NCI-H1092 treated with DMSO at 0.1 percent for 48 hours (cell line): Measurements from ENCODE around the gene ATP6V1E1.

Experiments
- DNase-seq: peaks from one replicate; lab custom pipeline; 2025; lab: John Stamatoyannopoulos, UW

ATP6V1E1 gene

DNA sequence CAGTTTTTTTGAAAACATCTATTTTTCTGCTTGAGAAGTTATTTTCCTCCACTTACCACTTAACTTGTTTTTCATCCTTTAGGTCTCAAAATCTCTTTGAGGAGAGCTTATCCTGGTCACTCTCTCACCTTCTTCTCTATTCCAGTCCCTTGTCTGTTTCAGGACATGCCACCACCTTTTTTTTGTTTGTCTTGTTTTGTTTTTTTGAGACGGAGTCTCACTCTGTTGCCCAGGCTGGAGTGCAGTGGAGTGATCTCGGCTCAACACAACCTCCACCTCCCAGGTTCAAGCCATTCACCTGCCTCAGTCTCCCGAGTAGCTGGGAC, 5.4 kb upstream of the ATP6V1E1 start:
- DNase-seq, result no peak

DNA sequence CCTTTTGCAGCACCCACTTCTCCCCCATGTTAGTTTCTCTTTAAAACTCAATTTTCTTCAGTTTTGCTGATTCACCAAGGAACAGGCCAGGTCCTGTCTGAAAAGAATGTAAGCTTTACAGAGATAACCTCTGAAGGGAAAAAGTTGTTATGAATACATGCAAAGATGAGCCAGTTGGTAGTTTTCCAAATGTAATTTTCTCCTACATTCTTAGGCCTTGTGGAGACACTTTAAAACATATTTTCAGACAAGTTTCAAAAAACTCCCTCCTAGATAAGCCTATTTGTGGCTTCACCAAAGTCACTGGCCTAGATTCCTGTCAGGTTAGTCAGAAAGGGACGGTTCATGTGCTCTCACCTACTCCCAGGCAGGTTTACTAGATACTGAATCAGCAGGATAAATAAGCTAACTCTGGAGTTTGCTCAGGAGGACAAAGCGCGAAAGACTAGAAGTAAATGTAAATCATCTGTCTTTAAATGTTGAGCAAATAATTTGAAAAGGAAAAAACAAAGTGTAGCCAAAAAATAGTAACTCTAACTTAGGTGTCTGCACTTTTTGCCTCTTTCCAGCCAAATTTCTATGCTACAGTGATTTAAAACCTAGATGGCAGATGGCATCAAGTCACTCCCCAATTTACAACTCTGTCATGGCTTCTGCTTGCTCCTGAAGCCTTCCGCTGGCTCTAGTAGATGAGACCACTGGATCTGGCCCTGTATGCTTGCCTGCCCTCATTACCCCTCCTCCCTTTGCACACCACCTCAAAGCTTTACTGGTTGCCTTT, 4.9 kb upstream of the ATP6V1E1 start:
- no peak for DNase-seq

DNA sequence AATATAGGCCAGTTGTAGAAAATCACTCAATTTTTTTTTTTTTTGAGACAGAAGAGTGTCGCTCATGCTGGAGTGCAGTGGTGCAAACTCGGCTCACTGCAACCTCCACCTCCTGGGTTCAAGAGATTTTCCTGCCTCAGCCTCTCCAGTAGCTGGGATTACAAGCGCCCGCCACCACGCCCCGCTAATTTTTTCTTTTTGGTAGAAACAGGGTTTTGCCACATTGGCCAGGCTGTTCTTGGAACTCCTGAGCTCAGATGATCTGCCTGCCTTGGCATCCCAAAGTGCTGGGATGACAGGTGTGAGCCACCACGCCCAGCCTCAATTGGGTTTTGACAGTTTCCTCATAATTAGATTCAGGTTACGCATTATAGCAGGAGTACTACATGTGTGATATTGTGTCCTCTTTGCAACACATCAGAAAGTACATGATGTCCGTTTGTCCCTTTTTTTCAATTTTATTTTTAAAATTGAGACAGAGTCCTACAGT, 2.6 kb upstream of the ATP6V1E1 start:
- DNase-seq, result no peak

DNA sequence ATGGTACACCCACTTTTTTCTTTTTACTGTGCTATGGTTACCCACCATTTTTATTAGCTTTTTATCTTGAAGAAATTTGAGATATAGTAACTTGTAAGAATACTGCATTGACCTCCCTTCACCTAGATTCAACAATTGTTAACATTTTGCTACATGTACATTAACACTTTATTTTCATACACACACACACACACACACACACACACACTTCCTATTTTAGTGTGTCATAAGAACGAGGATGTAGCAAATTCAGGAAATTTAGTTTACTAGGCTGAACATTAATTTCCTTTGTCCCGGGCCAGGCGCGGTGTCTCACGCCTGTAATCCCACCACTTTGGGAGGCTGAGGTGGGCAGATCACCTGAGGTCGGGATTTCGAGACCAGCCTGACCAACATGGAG, 1.1 kb upstream of the ATP6V1E1 start:
- DNase-seq, result no peak

DNA sequence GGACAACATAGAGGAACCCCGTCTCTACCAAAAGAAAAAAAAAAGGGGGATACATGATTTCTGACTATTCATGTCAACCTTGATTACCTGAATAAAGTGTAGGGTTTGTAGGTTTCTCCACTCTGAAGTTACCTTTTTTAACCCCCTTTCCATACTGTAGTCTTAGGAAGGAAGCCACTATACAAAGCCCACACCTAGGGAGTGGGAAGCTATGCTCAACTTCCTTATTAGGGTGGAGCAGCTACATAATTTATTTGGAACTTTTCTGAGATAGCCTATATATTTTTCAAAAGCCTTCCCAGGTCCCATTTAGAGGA, 582 bp upstream of the ATP6V1E1 start:
- DNase-seq, result no peak

DNA sequence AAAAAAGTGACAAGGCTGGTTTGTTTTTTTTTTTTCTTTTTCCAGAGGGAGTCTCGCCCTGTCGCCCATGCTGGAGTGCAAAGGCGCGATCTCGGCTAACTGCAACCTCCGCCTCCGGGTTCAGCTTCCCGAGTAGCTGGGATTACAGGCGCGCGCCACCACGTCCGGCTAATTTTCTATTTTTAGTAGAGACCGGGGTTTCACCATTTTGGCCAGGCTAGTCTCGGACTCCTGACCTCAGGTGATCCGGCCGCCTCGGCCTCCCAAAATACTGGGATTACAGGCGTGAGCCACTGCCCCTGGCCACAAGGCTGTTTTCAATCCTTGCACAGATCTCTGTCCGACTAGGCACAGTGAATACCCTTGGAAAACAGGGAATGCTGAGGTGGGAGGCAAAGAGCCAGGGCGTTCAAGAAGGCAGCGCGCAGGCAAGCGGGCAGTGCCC, 566 bp downstream of the ATP6V1E1 start:
- DNase-seq, result no peak

DNA sequence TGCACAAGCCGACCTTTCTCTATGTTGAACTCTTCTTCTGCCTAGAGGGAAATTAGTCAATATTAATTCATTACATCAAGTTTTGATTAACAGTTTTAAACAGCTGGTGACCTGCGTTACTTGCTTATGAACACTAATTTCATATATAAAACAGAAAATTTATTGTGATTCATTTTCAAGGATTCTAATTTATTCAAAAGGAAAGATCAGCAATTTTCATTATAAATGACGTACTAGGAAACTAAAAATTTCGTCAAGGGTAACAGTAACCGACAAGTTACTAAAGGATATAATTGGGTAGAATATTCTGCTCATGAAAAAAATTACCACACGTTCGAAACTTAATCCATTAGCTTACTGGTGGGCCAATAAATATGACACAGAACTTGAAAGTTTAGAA, 15.3 kb downstream of the ATP6V1E1 start:
- DNase-seq, result no peak

DNA sequence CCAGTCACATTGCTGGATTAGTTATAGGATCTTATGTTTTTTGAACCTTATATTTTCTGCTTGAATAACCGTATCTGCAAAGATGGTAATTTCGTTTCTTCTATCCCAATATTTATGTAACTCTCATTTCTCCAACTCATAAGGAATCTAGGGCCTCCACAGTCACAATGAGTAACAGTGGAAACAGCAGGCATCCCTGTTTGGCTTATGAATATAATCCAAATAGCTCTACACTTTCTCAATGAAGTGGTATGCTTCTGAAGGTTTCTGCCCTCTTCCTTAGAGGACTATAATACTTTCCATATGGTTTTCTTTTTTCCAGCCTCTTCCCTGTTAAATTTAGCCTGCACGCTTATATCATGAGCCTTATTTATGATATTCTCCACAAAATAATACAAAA, 16.5 kb downstream of the ATP6V1E1 start:
- DNase-seq, result no peak

DNA sequence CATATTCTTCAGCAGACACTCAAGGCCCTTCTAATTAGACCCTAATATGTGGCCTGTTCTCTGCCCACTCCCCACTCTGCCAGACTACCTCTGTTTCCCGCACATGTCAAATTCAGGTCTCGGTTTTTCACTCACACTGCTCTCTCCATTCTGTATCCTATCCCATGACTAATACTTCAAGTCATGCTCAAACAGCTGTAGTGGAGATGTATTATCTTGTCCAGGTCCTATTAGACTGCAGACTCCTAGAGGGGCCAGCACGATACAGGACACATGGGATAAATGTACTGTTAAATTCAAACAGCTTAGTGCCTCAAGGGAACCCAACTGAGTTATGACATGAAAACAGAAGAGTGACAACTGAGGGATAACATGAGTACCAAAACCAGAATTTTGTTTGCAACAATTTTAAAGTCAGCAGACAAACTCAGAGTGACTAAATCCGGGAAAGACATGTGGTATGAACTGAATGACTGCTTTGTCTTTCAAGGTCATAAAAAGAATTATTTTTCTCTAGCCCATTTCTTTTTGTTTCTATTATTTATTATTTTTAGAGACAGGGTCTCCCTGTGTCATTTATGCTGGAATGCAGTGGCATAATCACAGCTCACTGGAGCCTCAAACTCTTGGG, 20.5 kb downstream of the ATP6V1E1 start:
- no peak for DNase-seq

DNA sequence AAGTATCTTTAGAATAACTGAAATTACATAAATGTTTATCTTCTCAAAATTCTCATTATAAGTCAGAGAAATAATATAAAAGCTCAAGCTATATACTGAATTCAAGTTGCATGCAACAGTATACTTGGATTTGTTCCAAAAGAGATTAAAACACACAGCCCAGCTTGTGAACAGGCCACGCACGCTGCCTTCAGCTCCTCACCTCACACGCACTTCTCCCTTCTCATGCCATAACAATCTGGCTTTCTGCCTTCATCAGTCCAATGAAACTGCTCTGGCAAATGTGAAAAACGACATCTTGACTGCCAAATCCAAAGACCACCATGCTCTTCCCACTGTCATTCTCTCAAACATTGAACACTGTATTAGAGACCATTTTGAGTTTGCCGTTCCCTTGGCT, 22.1 kb downstream of the ATP6V1E1 start:
- DNase-seq, result no peak

DNA sequence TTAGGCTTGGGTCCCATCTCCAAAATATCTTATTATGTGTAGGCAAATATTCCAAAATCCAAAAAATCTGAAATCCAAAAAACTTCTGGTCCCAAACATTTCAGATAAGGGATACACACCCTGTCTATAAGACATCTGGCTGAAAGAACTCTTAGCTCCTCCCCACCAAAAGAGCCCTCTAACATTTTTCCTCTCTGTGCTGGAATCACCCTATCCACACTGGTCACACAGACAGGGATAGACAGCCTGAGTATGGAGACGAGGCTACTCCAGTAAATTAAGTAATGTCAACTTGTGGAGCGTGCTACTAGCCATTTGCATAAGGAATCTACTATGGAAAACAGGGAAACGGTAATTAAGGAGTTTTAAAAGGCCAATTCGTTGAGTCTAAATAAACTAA, 24.9 kb downstream of the ATP6V1E1 start:
- no peak for DNase-seq

DNA sequence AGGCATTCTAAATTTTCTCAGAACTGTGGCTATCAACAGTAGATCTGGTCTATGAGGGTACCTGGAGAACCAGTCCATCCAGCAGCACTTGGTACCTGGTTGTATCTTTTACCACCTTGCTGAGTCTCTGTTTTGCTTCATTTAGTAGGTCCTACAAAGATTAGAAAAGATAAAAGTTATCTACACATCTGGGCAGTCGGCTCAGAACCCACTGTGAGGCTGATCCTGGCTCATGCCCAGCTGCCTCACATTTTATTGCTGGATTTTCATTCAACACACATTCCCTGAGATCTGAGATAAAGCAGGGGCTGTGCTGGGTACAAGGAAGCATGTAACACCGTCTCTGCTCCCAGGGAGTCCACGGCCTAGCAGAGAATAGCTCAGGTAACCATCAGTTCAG, 27.5 kb downstream of the ATP6V1E1 start:
- DNase-seq, result no peak

DNA sequence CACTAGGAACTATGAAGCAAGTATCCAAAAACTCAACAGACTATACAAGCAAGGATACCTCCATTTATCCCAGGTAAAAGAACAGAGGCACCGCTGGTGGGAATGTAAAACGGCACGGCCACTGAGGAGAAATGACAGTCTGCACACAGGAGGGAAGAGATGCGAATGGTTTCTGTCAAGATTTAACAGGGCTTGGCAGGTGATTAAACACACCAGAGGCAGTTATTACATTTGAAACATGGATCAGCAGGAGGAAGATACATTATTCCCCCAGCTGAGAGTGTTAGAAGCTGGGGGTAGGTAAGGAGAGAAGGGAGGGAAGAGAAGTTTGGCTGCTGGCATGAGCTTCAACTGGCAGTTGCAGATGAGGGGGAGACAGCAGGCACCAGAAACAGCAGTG, 30.2 kb downstream of the ATP6V1E1 start:
- no peak for DNase-seq

DNA sequence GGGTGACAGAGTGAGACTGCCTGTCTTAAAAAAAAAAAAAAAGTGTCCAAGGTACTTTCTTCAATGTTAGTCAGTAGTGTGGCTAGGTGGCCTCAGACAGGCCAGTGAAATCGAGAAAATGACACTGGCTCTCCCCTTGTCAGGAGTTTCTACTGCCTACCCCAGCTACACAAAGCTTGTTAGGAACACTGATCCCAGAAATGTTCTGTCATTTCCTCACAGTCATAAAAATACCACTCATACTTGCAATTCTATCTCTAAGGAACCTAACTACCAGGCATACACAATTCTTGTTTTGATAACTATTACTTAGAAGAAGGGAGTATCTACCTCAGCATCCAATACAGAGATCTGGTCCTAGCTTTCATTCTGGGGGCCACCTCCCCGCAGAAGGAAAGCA, 31.3 kb downstream of the ATP6V1E1 start:
- DNase-seq, result no peak

DNA sequence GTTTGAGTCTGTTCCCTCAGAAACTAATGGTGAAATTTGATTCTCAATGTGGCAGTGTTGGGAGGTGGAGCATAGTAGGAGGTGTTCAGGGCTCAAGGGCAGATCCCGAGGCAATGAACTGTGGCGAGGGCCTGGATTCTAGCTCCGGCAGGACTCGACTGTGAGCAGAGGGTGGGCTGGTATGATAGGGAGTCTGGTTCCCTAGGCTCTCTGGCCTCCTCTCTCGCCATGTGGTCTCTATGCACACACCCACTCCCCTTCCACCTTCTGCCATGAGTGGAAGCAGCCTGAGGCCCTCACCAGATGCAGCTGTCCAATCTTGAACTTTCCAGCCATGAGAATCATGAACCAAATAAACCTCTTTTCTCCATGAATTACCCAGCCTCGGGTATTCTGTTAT, 32.3 kb downstream of the ATP6V1E1 start:
- no peak for DNase-seq

DNA sequence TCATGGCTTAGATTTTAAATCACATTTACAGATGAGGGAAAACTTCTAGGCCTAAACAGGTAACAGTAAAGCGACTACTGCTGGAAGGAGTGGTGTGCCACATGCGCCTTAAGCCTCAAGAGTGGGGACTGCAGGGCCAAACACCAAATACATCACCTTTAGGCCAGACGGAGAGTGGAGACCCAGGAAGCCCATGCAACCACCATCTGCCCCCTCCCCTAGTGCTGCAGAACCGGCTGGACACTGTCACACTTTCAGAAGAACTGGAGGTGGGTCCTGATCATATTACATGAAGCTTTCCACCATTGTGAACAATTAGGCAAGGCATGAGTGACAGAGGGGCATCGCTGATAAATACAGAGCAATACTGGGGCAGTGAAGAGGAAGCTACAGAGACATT, 36.3 kb downstream of the ATP6V1E1 start:
- no peak for DNase-seq

DNA sequence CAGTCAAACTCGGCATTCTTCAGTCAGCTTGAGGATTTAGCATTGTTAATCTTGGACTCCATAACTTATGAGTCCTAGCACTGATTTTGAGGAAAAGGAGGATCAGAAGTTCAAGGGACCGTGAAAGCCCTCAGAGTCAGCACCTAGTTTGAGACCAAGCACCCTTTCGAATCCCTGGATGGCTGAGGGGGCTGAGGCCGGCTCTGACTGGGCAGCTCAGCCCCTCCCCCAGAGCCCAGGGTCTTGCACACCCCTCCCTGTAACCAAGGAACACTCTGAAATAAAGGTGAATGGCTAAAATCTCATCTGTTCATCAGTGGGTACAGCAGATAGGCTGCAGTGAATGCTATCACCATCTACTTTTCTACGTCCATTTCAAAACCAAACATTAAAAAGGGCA, 38.0 kb downstream of the ATP6V1E1 start:
- DNase-seq, result no peak

DNA sequence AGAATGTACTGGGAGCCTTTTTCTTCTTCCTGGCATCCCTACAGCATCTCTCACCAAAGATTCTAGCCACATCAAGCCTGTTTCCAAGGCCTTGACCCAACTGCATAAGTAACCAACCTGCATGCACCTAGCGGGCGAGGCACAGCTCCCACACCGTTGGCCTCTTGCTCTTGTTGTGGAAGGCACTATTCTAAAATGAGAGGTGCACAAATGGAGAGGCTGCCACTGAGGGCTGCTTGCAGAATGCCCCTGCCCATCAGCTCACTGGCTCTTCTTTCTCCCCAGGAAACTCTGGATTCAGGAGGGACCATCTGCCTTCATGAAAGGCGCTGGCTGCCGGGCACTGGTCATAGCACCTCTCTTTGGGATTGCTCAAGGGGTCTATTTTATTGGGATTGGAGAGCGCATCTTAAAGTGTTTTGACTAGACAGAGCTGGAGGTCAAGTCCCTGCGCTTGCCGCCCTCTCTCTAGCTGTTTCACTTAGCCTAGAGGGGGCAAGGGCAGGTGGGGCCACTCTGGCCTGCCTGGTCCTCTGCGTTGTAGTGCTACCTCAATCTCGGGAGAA, 38.7 kb downstream of the ATP6V1E1 start:
- DNase-seq, result no peak

DNA sequence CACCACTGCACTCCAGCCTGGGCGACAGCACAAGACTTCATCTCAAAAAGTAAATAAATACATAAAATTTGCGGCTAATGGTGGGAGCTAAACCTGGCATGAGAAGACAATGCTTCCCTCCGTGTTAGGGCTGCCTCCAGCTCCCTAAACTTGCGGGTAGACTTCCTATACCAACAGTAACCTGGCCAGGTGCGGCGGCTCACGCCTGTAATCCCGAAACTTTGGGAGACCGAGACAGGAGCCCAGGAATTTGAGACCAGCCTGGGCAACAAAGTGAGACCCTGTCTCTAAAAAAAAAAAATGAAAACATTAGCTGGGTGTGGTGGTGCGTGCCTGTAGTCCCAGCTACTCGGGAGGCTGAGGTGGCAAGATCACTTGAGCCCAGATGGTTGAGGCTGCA, 39.9 kb downstream of the ATP6V1E1 start:
- no peak for DNase-seq

DNA sequence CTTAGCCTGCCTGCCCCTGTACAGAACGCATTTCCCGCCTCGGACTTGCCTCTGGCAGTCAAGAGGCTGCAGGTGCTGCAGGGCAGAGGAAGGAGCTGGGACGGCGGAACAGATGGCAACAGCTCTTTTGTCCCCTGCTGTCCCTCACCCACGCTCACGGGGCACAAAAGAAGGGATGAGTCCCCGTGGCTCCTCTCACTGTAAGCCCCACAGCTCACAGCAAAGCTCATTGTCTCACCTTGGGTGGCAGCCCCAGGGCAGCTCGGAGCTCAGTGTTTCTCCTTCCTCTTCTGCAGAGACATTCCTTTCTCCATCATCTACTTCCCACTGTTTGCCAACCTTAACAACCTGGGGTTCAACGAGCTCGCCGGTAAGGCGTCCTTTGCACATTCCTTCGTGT, 40.9 kb downstream of the ATP6V1E1 start:
- DNase-seq, result no peak

DNA sequence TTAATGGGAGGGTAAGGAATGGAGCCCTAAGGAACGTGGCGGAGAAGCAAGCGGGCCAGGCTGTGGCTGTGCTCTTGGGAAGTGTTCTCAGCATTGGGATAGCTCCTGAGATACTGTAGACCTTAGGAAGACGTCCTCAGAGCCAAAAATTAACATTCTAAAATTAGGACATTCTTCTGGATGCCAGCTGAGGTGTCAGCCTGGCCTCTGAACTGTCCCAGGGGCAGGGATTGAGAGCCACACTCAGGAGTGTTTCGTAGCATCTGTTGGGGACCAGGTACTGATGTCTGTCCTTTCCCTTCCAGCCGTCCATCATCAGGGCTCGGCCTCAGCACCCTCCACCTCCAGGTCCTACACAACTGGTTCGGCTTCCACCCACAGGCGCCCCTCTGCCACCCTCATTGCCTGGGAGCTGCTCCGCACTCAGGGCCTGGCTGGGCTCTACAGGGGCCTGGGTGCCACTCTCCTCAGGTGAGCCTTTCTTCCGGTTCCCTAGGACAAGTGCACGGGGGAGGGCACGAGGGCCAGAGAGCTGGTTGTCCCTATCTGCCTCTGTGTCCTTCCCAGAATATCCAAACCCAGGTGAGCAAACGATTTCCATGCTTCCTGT, 41.6 kb downstream of the ATP6V1E1 start:
- DNase-seq, result no peak

DNA sequence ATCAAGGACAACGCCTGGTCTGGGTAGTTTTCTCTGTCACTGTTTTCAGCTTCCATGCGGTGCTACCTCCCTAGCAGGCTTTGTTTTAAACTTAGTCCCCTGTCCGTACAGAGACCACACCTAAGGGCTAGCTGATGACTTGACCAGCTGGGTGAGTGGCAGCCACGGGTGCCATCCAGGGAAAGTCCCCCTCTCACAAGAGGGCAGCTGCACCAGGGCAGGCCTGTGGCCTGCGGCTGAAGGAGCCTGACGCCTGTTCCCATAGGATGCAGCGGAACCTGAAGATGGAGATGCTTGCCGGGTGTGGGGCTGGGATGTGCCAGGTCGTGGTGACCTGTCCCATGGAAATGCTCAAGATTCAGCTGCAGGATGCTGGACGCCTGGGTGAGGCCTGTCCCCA, 45.4 kb downstream of the ATP6V1E1 start:
- DNase-seq, result no peak

DNA sequence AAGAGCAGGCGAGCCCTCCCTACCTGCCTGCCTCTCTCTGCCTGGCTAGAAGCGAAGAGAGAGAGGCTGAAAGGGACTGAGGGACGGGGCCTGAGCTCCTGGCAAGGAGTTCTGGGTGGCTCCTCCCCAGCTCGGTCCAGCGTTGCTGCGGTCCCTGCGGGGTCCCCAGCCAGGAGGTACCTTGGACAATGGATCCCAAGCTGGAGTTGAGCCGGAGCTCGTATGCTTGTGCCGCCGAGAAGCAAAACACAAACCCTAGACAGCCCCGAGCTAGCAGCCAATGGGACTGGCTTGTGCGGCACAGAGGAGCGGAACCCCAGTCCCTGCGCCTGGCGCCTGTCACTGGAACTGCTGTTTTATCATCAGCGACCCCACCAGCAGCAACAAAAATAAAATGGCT, 46.9 kb downstream of the ATP6V1E1 start:
- no peak for DNase-seq
